Measurements from ENCODE around the gene SCLY.

DNA sequence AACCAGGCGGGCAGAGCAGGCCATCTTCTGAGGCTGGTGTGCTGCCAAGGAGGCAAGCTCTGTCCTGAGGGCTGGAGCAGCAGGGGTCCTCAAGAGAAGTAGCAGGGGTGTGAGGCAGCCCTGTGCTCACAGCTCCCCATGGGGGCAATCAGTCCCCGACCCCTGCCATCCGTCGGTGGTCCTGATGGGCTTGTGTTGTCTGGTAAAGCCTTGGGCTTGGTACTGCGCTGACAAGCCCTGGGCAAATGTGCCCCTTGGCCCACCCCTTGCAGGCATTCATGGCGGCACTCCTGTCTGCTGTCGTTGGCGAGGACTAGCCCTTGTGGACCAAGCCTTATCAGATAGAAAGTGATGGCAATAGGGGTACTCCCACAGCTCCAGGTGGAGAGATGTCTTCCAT, 22.6 kb upstream of the SCLY start:
- TF ChIP-seq POLR2A (IDR thresholded peaks at IDR 0.05) (no peak), POLR2AphosphoS5 (IDR thresholded peaks at IDR 0.05) (peak in 1 of 3 donors; percentile 24)

Data from spleen (tissue), 3 donors.